ENCODE results near the gene BTBD2.
A peak's percentile ranks its signal among the peaks of the same experiment; 100 is the strongest.

BTBD2 gene

DNA sequence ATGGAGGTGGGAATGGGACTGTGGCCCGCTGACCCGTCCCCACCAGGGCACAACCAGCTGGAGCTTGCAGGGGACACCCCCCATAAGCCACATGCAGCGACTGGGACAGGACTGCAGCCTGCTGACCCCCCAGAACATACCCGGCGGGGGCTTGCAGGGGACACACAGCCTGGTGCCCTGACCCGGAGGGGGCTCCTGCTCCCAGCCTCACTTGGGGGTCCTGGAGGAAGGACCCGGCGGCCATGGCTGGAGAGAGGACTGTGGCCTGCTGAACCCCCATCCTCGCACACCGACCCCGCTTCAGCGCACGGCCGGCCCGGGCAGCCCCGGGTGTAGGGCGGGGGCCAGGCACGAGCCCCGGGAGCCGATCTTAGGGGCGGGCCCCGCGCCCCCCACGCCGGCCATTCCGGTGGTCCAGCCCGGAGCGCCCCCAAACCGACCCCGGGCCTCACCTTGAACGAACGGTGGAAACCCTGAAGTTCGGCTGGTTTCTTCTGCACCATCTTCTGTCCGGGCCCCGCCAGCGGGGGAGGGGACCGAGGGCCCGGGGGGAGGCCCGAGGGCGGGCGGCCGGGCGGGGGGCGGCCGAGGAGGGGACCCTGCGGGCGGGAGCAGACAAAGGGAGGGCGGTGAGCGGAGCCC lies 35.0 kb upstream of the BTBD2 start:
- Histone ChIP-seq H3K4me1 (ENCODE audit: control insufficient read depth, insufficient read depth, low read length, poor library complexity, severe bottlenecking) (peaks cover 60% of the 10 kb centered on the region), H3K27ac (ENCODE audit: insufficient read depth, low read length, poor library complexity, severe bottlenecking) (peak overlapping the region; percentile 87), H3K4me3 (ENCODE audit: insufficient read depth, low read depth, low read length, poor library complexity, severe bottlenecking) (peak overlapping the region; percentile 94), H3K27me3 (replicated peaks; ENCODE audit: control insufficient read depth, insufficient read depth, low read length, poor library complexity, severe bottlenecking) (no peaks in the 10 kb centered on the region), H3K36me3 (ENCODE audit: control insufficient read depth, insufficient read depth, low read length) (peaks cover 38% of the 10 kb centered on the region), H3K9me3 (ENCODE audit: control insufficient read depth, low read length) (no peaks in the 10 kb centered on the region)
- no peak for DNase-seq

DNA sequence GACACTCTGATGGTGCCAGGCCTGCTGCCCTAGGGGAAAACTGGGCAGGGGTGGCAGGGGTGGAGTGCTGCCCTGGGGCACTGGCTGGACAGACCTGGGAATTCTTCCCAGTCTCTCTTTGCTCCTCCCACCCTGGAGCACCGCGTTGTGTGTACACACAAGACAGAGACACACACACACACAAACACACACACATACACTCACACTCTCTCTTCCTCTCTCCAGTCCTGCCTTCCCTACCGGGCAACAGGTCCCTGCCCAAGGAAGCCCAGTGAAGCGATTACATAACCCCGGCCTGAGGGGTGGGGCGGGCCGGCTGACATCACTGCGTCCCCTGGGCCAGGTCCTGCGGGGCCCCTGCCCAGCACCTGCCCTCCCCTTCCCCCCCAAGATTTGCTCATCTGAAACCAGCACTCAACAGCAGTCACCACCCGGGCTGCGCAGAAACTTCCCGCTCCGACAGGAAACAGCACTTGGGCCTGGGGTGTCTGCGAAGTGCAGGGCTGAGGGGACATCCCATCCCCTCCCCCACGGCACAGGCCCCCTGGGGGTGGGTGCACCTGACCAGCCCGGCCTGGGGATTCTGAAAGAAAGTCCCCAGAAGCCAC lies 34.3 kb upstream of the BTBD2 start:
- DNase-seq, result peak; percentile 42 to 49 (median 45)
- Histone ChIP-seq H3K36me3 (ENCODE audit: control insufficient read depth, insufficient read depth, low read length) (peaks cover 44% of the 10 kb centered on the region), H3K27me3 (replicated peaks; ENCODE audit: control insufficient read depth, insufficient read depth, low read length, poor library complexity, severe bottlenecking) (no peaks in the 10 kb centered on the region), H3K4me3 (ENCODE audit: insufficient read depth, low read depth, low read length, poor library complexity, severe bottlenecking) (peak overlapping the region; percentile 94), H3K27ac (ENCODE audit: insufficient read depth, low read length, poor library complexity, severe bottlenecking) (peak overlapping the region; percentile 87), H3K9me3 (ENCODE audit: control insufficient read depth, low read length) (no peaks in the 10 kb centered on the region), H3K4me1 (ENCODE audit: control insufficient read depth, insufficient read depth, low read length, poor library complexity, severe bottlenecking) (peaks cover 64% of the 10 kb centered on the region)

DNA sequence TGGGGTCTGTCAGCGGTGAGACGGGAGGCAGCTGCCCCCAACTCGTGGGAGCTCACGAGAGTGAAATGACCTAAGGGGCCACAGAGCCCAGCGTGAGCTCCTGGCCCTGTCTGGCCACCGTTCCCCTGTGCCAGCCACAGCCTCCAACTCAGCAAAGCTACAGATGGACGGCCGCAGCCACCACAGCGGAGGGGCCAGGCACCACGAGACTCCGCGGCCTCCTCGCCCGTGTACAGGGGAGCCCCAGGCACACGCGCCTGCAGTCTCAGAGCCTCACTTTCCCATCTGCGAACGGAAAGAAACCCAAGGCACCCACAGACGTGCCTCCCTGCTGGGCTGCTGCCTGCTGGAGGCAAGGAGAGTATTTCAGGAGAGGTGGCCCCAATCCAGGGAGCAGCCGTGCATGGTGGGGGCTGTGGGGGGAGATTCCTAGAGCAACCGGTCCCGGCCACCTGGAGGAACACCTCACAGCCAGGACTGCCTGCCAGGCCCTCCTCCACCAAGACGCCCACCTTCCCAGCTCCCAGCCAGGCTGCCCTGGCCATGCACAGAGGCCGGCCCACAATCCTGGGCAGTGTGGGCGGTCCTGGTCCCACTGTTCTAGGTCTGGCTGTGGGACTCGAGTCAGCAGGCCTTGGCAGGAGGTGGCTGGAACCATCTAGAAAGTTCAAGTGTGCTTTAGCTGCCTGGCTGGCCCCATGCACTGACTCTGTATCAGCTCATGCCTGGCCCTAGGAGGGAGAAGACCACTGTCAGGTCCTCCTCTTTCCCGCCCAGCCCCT lies 33.6 kb upstream of the BTBD2 start:
- Histone ChIP-seq H3K9me3 (ENCODE audit: control insufficient read depth, low read length) (no peaks in the 10 kb centered on the region), H3K27me3 (replicated peaks; ENCODE audit: control insufficient read depth, insufficient read depth, low read length, poor library complexity, severe bottlenecking) (no peaks in the 10 kb centered on the region), H3K27ac (ENCODE audit: insufficient read depth, low read length, poor library complexity, severe bottlenecking) (peak overlapping the region; percentile 87), H3K4me1 (ENCODE audit: control insufficient read depth, insufficient read depth, low read length, poor library complexity, severe bottlenecking) (peaks cover 71% of the 10 kb centered on the region), H3K36me3 (ENCODE audit: control insufficient read depth, insufficient read depth, low read length) (peaks cover 51% of the 10 kb centered on the region), H3K4me3 (ENCODE audit: insufficient read depth, low read depth, low read length, poor library complexity, severe bottlenecking) (peak overlapping the region; percentile 94)
- no peak for DNase-seq

DNA sequence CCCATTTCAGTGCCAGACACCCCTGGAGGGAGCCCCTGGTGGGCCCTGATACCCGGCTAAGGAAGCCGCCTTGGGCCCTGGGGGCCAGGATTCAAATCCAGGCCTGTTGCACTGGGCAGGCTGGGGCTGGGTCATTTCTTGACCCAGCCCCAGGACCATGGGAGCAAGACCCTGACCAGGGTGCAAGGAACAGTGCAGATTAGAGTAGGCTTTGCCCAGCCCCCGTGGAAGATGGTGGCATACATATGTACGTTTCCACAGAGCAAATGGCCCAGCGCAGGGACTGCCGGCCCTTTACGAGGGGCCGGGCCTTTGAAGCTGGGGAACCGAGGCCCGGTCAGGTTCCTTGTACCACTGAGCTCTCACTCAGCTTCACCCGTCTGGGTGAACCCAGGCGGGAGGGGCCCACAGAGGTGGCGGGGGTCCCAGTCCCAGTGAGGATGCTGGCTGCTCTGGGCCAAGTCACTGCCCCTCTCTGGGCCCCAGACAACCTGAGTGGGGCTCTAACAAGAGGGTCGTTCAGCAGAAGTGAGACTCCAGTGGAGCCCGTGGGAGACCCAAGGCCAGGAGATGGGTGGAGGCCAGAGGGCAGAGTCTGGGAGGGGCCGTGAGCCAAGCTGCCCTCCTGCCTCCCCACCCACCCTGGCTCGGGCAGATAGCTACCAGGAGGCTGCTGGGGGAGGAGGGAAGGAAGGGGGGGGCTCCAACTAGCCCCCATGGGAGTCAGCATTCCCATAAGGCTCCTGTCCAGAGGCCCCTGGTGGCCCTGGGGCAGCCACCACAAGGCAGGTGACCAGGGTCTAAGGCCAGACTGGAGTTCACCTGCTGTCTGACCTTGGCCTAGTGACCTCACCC lies 32.8 kb upstream of the BTBD2 start:
- H3K27ac ChIP-seq (ENCODE audit: insufficient read depth, low read length, poor library complexity, severe bottlenecking), result peak overlapping the region; percentile 87
- peaks cover 54% of the 10 kb centered on the region for H3K36me3 ChIP-seq (ENCODE audit: control insufficient read depth, insufficient read depth, low read length)
- no peaks in the 10 kb centered on the region for H3K27me3 ChIP-seq (replicated peaks; ENCODE audit: control insufficient read depth, insufficient read depth, low read length, poor library complexity, severe bottlenecking)
- H3K9me3 ChIP-seq (ENCODE audit: control insufficient read depth, low read length), result no peaks in the 10 kb centered on the region
- peak overlapping the region; percentile 94 for H3K4me3 ChIP-seq (ENCODE audit: insufficient read depth, low read depth, low read length, poor library complexity, severe bottlenecking)
- H3K4me1 ChIP-seq (ENCODE audit: control insufficient read depth, insufficient read depth, low read length, poor library complexity, severe bottlenecking), result peaks cover 76% of the 10 kb centered on the region
- no peak for DNase-seq

DNA sequence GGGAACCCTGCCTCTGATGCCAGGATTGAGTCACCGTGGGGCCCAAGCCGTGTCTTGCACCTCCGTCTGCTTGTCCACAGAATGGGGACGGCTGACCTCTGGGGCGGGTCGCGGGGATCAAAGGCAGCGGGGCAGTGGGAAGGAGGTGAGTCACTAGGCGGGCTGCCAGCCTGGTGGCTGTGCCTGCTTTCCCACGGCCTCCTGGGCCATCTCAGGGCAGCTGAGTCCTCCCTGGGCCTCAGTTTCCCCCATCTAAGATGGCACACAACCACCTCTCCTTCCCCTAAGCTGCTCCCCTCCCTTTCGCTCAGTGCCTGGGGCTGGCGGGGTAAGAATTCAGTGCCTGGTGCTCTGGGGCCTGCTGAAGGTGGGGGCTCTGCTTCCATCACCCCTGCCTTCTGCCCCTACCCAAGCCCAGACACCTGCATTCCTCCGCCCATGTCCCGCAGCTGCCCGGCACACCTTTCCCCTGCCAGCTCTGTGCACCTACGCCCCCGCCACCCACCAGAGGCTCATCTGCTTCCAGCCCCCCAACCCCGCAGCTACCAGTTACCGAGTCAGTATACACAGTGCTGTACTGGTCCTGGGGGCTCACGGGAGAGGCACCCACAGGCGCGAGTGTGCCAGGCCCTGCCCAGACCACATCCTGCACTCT lies 32.1 kb upstream of the BTBD2 start:
- DNase-seq, result peak in 2 of 3 donors; percentile 38 to 61
- Histone ChIP-seq H3K9me3 (ENCODE audit: control insufficient read depth, low read length) (no peaks in the 10 kb centered on the region), H3K27me3 (replicated peaks; ENCODE audit: control insufficient read depth, insufficient read depth, low read length, poor library complexity, severe bottlenecking) (no peaks in the 10 kb centered on the region), H3K4me3 (ENCODE audit: insufficient read depth, low read depth, low read length, poor library complexity, severe bottlenecking) (no peak overlapping the region), H3K27ac (ENCODE audit: insufficient read depth, low read length, poor library complexity, severe bottlenecking) (peak overlapping the region; percentile 87), H3K36me3 (ENCODE audit: control insufficient read depth, insufficient read depth, low read length) (peaks cover 54% of the 10 kb centered on the region), H3K4me1 (ENCODE audit: control insufficient read depth, insufficient read depth, low read length, poor library complexity, severe bottlenecking) (peaks cover 80% of the 10 kb centered on the region)

DNA sequence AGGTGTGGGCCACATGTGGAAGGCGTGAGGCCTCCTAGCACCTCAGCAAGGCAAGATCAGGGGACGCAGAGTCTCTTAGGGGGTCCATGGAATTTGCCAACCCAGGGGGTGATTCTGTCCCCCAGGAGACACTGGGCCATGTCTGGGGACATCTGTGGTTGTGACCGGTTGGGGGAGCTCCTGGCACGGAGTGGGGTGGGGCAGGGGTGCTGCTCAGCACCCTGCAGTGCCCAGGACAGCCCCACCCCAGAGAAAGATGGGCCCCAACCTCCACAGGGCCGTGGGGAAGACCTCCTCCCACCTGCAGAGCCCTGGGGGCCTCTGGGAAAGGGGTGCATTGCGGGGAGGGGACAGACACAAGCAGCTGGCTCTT lies 31.5 kb upstream of the BTBD2 start:
- Histone ChIP-seq H3K9me3 (ENCODE audit: control insufficient read depth, low read length) (no peaks in the 10 kb centered on the region), H3K36me3 (ENCODE audit: control insufficient read depth, insufficient read depth, low read length) (peaks cover 54% of the 10 kb centered on the region), H3K4me3 (ENCODE audit: insufficient read depth, low read depth, low read length, poor library complexity, severe bottlenecking) (no peak overlapping the region), H3K27ac (ENCODE audit: insufficient read depth, low read length, poor library complexity, severe bottlenecking) (peak overlapping the region; percentile 87), H3K27me3 (replicated peaks; ENCODE audit: control insufficient read depth, insufficient read depth, low read length, poor library complexity, severe bottlenecking) (no peaks in the 10 kb centered on the region), H3K4me1 (ENCODE audit: control insufficient read depth, insufficient read depth, low read length, poor library complexity, severe bottlenecking) (peaks cover 80% of the 10 kb centered on the region)
- no peak for DNase-seq

DNA sequence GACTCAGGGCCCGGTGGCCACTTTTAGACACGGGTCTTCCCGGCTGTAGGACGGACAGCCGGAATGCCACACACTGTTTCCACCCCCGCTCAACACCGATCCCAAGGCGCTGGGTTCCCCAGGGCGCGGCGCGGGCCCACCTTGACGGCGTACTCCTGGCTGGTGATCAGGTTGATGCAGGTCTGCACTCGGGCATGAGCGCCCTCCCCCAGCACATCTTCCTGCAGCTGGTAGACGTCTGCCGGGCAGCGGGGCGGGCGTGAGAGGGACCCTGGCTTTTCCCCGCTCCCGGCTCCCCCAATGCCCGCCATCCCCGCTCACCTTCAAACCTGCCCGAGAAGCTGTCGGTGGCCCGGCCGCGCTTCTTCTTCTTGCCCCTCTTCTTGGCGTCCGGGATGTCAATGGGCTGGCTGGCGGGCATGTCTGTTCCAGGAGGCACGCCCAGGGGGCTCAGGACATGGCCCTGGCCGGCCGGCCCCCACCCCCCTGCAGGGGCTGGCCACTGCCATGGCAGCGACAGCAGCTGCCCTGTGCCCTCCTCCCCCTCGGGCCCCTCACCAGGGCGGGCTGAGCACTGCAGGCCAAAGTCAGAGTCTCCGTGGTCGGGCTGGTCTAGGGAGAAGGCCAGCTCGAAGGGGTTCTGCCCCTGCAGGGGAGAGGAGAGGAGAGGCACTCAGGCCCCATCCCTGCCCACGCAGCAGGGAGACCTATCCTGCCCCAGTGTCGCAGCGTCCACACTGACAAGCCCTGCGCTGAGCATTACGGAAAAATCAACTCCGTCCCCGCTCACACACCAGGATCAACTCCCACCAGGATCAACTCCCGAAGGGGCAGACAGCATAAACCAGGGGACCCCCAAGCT lies 30.8 kb upstream of the BTBD2 start:
- Histone ChIP-seq H3K4me1 (ENCODE audit: control insufficient read depth, insufficient read depth, low read length, poor library complexity, severe bottlenecking) (peaks cover 77% of the 10 kb centered on the region), H3K9me3 (ENCODE audit: control insufficient read depth, low read length) (no peaks in the 10 kb centered on the region), H3K27ac (ENCODE audit: insufficient read depth, low read length, poor library complexity, severe bottlenecking) (peak overlapping the region; percentile 87), H3K27me3 (replicated peaks; ENCODE audit: control insufficient read depth, insufficient read depth, low read length, poor library complexity, severe bottlenecking) (no peaks in the 10 kb centered on the region), H3K4me3 (ENCODE audit: insufficient read depth, low read depth, low read length, poor library complexity, severe bottlenecking) (no peak overlapping the region), H3K36me3 (ENCODE audit: control insufficient read depth, insufficient read depth, low read length) (peaks cover 57% of the 10 kb centered on the region)
- DNase-seq, result no peak

DNA sequence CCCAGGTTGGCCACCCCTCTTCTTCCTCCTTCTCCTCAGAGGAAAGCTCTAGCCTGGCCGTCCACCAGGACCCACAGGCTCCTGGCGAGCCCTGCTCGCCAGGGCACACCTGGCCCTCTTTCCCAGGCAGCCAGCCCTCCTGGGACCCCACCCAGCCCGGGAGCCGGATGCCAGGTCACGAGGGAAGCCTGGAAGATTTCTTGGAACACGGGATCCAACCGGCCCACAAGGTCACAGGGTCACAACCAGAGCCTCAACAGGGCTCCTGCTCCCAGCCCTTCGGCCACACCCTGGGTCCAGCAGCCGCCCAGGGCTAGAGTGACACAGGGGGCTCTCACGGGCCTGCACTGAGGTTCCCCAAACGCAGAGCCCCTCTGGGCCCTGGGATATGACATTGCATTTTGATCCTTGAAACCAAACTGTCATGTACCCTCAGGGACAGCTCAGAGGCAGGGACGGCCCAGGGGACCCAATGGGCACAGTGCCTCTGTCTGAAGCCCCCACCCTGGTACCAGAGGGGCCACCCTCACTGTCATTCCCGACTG lies 30.1 kb upstream of the BTBD2 start:
- Histone ChIP-seq H3K4me1 (ENCODE audit: control insufficient read depth, insufficient read depth, low read length, poor library complexity, severe bottlenecking) (peaks cover 83% of the 10 kb centered on the region), H3K27me3 (replicated peaks; ENCODE audit: control insufficient read depth, insufficient read depth, low read length, poor library complexity, severe bottlenecking) (no peaks in the 10 kb centered on the region), H3K36me3 (ENCODE audit: control insufficient read depth, insufficient read depth, low read length) (peaks cover 62% of the 10 kb centered on the region), H3K27ac (ENCODE audit: insufficient read depth, low read length, poor library complexity, severe bottlenecking) (peak overlapping the region; percentile 27), H3K4me3 (ENCODE audit: insufficient read depth, low read depth, low read length, poor library complexity, severe bottlenecking) (no peak overlapping the region), H3K9me3 (ENCODE audit: control insufficient read depth, low read length) (no peaks in the 10 kb centered on the region)
- DNase-seq, result no peak

All from effector memory CD4-positive, alpha-beta T cell (primary cell).